Measurements from ENCODE around the gene YWHAQ. TPM values are rescaled to one million over a fixed set of nuclear protein-coding genes. Genes with fewer than 3 reads are reported as not detected.

The YWHAQ gene
- total RNA-seq, 1 donor: 242 TPM

DNA sequence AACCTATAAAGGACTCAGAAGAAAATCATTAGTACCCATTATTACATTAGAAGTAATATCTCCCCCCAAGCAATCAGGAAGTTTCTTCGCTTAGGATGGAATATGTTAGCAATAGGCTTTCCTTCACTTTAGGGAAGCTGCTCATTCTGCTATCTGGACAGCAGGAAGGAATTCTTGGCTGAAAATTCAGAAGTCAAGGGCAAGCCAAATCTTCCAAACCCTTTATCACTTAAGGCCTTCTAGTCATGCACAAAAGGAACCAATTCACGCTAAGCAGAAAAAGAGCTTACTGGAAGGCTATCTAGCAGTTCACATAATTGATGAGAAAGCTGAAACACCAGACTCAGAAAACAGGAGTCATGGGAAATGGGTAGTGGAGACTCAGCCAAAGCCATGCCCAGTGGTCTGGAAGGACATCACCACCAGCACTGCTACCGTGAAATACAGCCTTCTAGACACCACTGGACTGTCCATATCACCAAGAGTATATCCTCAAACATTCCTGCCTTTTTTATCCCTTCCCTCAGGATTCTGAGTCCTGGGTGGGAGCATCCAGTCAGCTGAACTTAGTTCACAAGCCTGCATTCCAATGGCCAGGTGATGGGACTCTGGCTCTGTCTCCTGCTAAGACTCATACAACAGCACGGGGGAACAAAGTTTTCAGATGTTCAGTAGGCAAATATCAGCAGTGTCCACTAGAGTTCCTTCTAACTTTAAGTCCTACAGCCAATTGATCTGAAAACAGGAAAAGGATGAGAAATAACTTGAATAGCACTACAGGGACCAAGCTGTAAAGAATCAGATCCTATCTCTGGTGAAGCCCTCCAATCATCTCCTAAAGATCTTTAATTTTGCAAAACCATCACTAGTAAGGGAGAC lies 60.4 kb downstream of the YWHAQ start:
- H3K27ac ChIP-seq (ENCODE audit: low read depth, low read length): no peak overlapping the region
- H3K79me2 ChIP-seq (ENCODE audit: insufficient read depth, low read length): no peaks in the 10 kb centered on the region
- H3K4me3 ChIP-seq (ENCODE audit: insufficient read depth, low read length): no peak overlapping the region
- H3K4me2 ChIP-seq (ENCODE audit: insufficient read depth, low read length): no peak overlapping the region
- H3K27me3 ChIP-seq (ENCODE audit: insufficient read depth, low read length): no peaks in the 10 kb centered on the region
- no peaks in the 10 kb centered on the region for H3K36me3 ChIP-seq (ENCODE audit: insufficient read depth, low read length)
- H2AFZ ChIP-seq (ENCODE audit: low read length): no peak overlapping the region
- peaks cover 19% of the 10 kb centered on the region for H3K4me1 ChIP-seq (ENCODE audit: insufficient read depth, low read length)
- TF ChIP-seq, protein P1, sequence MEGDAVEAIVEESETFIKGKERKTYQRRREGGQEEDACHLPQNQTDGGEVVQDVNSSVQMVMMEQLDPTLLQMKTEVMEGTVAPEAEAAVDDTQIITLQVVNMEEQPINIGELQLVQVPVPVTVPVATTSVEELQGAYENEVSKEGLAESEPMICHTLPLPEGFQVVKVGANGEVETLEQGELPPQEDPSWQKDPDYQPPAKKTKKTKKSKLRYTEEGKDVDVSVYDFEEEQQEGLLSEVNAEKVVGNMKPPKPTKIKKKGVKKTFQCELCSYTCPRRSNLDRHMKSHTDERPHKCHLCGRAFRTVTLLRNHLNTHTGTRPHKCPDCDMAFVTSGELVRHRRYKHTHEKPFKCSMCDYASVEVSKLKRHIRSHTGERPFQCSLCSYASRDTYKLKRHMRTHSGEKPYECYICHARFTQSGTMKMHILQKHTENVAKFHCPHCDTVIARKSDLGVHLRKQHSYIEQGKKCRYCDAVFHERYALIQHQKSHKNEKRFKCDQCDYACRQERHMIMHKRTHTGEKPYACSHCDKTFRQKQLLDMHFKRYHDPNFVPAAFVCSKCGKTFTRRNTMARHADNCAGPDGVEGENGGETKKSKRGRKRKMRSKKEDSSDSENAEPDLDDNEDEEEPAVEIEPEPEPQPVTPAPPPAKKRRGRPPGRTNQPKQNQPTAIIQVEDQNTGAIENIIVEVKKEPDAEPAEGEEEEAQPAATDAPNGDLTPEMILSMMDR (IDR thresholded peaks at IDR 0.05; ENCODE audit: extremely low read depth, low read depth, low read length): peak; percentile 38
- H3K9me3 ChIP-seq (ENCODE audit: low read depth, low read length): no peaks in the 10 kb centered on the region
- no peaks in the 10 kb centered on the region for H4K20me1 ChIP-seq (ENCODE audit: insufficient read depth, low read length)
- DNase-seq (ENCODE audit: insufficient read length, low spot score, missing footprints): no peak

DNA sequence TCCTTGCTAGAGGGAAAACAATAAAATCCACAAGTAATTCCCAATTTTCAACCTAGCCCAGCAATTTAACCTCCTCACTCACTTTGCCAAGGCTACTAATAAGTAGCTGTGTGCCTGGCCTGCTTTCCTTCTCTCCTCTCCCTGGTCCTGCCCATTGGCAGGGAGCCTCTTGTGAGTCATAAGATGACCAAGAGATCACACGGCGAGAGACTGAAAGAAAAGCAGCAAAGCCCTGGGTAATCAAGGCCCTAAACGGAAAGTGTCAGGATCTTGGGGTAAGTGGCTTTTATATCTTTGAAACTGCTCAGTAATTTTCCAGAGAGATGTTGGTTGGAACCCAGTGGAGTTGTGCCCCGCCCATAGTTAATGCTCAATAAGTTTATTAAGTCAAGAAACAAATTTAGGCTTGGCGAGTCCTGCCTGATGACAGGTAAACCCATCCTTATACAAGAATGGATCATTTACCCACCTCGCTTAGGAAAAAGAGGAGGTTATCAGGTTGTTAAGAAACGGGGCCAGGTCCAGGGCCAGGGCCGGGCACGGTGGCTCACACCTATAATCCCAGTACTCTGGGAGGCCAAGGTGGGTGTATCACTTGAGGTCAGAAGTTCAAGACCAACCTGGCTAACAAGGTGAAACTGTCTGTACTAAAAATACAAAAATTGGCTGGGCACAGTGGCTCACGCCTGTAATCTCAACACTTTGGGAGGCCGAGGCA lies 65.2 kb downstream of the YWHAQ start:
- TF ChIP-seq, protein P1 (IDR thresholded peaks at IDR 0.05; ENCODE audit: extremely low read depth, low read depth, low read length): no peak
- H3K27me3 ChIP-seq (ENCODE audit: insufficient read depth, low read length): no peaks in the 10 kb centered on the region
- H3K4me3 ChIP-seq (ENCODE audit: insufficient read depth, low read length): peak overlapping the region; percentile 55
- peak overlapping the region; percentile 88 for H3K4me2 ChIP-seq (ENCODE audit: insufficient read depth, low read length)
- no peaks in the 10 kb centered on the region for H3K9me3 ChIP-seq (ENCODE audit: low read depth, low read length)
- H3K79me2 ChIP-seq (ENCODE audit: insufficient read depth, low read length): no peaks in the 10 kb centered on the region
- H3K36me3 ChIP-seq (ENCODE audit: insufficient read depth, low read length): peaks cover 3% of the 10 kb centered on the region
- peaks cover 12% of the 10 kb centered on the region for H3K4me1 ChIP-seq (ENCODE audit: insufficient read depth, low read length)
- DNase-seq (ENCODE audit: insufficient read length, low spot score, missing footprints): peak; percentile 93
- H4K20me1 ChIP-seq (ENCODE audit: insufficient read depth, low read length): no peaks in the 10 kb centered on the region
- H2AFZ ChIP-seq (ENCODE audit: low read length): peak overlapping the region; percentile 84
- peak overlapping the region; percentile 98 for H3K27ac ChIP-seq (ENCODE audit: low read depth, low read length)

- H3K27me3 ChIP-seq (ENCODE audit: insufficient read depth, low read length): no peaks in the 10 kb centered on the region
- no peak overlapping the region for H2AFZ ChIP-seq (ENCODE audit: low read length)
- H3K27ac ChIP-seq (ENCODE audit: low read depth, low read length): no peak overlapping the region
- TF ChIP-seq, protein P1 (IDR thresholded peaks at IDR 0.05; ENCODE audit: extremely low read depth, low read depth, low read length): no peak
- H3K4me2 ChIP-seq (ENCODE audit: insufficient read depth, low read length): no peak overlapping the region
- DNase-seq (ENCODE audit: insufficient read length, low spot score, missing footprints): no peak
- H3K36me3 ChIP-seq (ENCODE audit: insufficient read depth, low read length): peaks cover 3% of the 10 kb centered on the region
- no peak overlapping the region for H3K4me3 ChIP-seq (ENCODE audit: insufficient read depth, low read length)
- no peaks in the 10 kb centered on the region for H4K20me1 ChIP-seq (ENCODE audit: insufficient read depth, low read length)
- H3K4me1 ChIP-seq (ENCODE audit: insufficient read depth, low read length): peaks cover 23% of the 10 kb centered on the region
- no peaks in the 10 kb centered on the region for H3K9me3 ChIP-seq (ENCODE audit: low read depth, low read length)
- peaks cover 16% of the 10 kb centered on the region for H3K79me2 ChIP-seq (ENCODE audit: insufficient read depth, low read length)
Observed at GRCh38 chr2:9560628-9561027, 70.2 kb downstream of the YWHAQ start.

DNA sequence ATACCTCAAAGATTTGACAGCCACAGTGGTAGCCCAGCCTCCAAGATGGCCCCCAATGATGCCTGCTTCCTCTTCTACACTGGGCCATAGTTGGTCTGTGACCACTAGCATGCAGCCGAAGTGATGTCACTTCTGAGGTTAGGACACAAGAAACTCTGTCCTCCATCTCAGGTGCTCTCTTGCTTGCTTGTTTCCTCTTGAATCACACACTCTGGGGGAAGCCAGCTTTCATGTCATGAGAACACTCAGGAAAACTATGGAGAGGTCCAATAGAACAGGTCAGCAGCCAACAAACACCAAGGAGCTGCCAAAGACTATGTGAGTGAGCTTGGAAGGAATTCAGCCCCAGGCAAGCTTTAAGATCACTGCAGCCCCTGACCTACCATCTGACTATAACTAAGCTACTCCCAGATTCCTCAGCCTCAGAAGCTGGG lies 71.8 kb downstream of the YWHAQ start:
- H3K27me3 ChIP-seq (ENCODE audit: insufficient read depth, low read length): no peaks in the 10 kb centered on the region
- H2AFZ ChIP-seq (ENCODE audit: low read length): peak overlapping the region; percentile 41
- H3K4me2 ChIP-seq (ENCODE audit: insufficient read depth, low read length): peak overlapping the region; percentile 57
- no peaks in the 10 kb centered on the region for H4K20me1 ChIP-seq (ENCODE audit: insufficient read depth, low read length)
- H3K27ac ChIP-seq (ENCODE audit: low read depth, low read length): peak overlapping the region; percentile 72
- peaks cover 27% of the 10 kb centered on the region for H3K4me1 ChIP-seq (ENCODE audit: insufficient read depth, low read length)
- no peaks in the 10 kb centered on the region for H3K9me3 ChIP-seq (ENCODE audit: low read depth, low read length)
- TF ChIP-seq, protein P1 (IDR thresholded peaks at IDR 0.05; ENCODE audit: extremely low read depth, low read depth, low read length): no peak
- peaks cover 32% of the 10 kb centered on the region for H3K79me2 ChIP-seq (ENCODE audit: insufficient read depth, low read length)
- peaks cover 1% of the 10 kb centered on the region for H3K36me3 ChIP-seq (ENCODE audit: insufficient read depth, low read length)
- DNase-seq (ENCODE audit: insufficient read length, low spot score, missing footprints): peak; percentile 84
- H3K4me3 ChIP-seq (ENCODE audit: insufficient read depth, low read length): no peak overlapping the region

All from osteoblast (primary cell).